GM12872 (cell line): ENCODE measurements around the gene TNPO2.

Experiments
- CTCF ChIP-seq: IDR thresholded peaks from 3 replicates; pipeline ENCODE4 v1.5.1; 2011; ENCODE audit warnings: low read depth, mild to moderate bottlenecking, low read length, moderate library complexity; ENCODE audit not compliant: insufficient read depth

The TNPO2 gene

DNA sequence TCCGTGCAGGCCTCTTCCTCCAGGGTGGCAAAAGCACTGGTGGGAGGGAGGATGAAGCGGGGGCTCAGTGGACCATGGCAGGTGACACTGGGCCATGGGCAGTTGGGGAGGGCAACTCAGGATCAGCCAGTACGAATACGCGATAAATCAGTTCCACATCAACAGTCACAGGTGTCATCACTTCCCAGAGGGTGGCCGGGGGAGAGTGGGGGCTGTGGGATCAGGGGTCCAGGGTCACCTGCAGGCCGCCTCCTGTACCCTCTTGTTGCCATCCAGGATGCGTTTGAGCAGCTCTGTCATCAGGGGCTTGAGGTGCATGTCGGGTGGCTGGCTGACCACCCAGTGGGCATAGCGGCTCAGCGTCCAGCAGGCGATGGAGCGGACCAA lies 17.4 kb downstream of the TNPO2 start:
- TF ChIP-seq CTCF = no peak

DNA sequence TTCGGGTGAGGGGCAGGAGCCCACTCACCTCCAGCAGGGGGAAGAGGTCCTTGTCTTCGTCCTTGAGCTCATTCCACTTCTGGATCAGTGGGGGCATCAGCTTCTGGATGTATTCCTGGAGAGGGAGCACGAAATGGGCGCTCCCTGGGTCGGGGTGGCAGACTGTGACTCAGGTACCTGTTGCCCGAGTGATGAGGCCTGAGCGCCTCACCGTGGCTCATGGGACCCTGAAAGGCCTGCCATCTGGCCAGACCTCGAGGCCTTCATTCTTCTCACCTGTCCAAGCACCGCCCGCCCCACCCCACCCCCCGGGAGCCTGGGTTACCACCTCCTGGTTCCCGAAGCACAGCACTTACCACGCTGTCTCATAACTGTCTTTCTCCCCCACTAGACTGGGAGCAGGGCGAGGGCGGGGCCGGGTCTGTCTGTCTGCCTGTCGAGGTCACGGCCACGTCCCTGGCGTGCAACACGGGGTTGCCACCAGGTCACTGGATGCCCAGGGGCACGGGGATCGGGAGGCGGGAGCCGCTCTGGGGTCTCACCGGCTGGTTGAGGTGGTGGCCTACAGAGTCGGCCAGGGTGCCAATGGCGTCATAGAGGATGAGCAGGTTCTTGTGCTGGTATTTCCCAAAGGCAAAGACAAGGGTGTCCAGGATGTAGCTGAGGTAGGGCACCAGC lies 17.9 kb downstream of the TNPO2 start:
- TF ChIP-seq CTCF = no peak

DNA sequence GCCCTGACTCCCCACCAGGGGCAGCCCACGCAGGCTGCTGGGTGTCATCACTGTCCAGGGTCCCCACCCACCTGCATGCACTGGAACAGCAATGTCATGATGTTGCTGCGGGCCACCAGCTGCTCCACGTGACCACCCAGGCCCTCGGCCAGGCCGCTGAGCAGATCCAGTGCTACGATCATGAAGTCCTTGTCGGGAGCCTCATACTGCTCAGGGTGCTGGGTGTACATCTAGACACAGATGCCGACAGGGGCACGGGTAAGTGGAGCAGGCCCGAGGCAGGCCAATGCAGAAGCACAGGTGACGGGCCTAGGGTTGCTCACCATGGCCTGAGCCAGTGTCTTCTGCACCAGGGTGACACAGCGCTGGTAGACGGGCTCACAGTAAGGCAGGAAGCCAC lies 18.6 kb downstream of the TNPO2 start:
- TF ChIP-seq CTCF = no peak

DNA sequence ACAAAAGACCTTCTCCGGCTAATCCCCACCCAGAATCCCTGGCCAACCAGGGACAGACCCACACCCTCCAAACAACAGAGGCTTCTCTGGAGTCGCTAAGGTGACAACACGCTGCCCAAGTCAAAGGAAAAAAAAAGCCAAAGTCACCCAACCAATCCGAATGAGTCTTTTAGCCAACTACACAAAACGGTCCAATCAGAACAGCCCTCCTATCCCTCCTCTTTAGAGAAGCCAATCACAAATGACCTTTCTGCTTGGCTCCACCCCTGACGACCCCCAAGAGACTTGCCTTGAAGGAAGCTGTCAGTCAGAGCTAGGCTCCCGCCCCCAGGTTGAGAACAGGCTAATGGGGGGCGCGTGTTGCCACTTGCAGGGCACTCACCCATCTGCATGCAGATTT lies 20.7 kb downstream of the TNPO2 start:
- TF ChIP-seq CTCF = no peak

DNA sequence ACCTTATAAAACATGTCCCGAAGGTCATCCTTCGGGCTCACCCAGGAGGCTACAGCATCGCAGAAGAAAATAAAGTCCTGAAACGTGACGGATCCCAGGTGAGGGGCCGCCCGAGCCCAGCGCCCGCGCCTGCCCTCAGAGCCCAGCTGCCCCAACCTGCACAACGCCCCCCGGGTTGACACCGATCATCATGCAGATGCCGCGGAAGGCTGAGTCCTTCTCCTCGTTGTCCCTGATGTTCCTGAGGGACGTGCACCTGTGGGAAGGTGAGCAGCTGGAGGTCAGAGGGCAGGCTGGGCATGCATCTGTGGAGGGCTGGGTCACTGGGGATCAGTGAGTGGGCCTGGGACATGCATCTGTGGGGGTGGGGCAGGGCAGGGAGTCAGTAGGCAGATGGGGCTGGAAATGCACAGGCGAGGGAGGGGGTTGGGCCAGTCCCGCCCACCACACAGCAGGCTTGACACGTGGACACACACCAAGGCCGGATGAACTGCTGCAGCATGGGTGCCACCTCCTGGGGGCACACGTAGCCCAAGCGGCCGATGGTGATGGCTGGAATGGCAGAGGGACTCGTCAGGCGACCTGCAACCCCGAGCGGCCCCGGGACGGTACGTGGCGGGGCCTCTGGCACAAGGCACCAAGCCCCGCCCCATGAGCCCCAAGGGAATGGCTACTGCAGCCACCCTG lies 22.0 kb downstream of the TNPO2 start:
- no peak for TF ChIP-seq CTCF

- no peak for TF ChIP-seq CTCF
These were observed 25.6 kb downstream of the TNPO2 start for GRCh38 chr19:12698138-12698537.

- no peak for TF ChIP-seq CTCF
These were observed 27.1 kb downstream of the TNPO2 start, which contains the start of gene FBXW9 for GRCh38 chr19:12696366-12697335. TSS of gene FBXW9 (minus strand) at chr19:12696631. CDS start at chr19:12696581, 50 bp downstream.
